CD4-positive, alpha-beta T cell treated with Interleukin-2 at 100 ng/mL for 4 hours (primary cell): ENCODE measurements around the gene PAK3.

Experiments used
- DNase-seq: peaks from one replicate; pipeline ENCODE4 v3.0.0-alpha.2; 2020; ENCODE audit warnings: low spot score

PAK3 gene

DNA sequence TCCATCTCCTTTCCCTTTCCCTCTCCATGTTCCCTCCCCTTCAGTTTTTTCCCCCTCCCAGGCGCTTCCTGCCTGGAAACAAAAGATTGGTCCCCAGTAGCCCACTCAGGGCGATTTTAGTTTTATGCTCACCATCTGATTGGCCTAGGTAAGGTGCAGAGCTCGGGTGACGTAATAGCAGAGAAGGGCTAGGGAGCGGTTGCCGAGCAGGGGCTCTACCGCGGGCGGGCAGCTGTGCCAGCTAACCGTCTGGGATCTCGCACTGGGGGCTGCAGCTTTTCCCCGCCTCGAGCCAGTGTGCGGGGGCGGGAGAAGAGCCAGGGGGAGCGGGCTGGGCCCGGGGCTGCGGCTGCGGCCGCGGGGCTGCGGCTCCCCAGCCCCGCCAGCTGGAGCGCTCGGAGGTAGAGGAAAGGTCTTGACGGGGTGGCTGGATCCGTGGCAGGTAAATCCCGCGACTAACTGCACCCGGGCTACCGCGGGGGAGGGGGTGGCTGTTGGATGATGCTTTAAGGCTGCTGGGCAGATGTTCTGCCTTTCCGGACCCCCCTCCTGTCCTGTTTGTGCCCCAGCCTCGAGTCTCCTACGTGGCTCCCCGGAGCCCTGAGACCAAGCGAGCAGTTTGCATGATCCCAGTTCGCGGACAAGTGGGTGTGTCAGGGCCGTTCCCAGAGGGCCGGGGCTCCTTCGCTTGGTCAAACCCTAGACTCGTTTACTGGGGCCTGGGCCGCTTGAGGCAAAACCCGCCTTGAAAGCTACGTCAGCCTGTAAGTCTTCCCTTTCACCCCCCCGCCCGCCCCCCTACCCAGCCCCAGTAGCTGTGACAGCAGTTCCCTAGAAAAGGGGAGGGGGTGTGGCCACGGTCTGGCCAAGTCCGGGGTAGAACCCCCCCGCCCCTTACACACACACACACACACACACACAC lies at the start of gene PAK3:
Gene PAK3, plus strand, starts transcription at position 218 of the 922 bp plus-strand sequence. CDS start 26,913 bp downstream, outside the sequence.
- DNase-seq = peak; percentile 36

DNA sequence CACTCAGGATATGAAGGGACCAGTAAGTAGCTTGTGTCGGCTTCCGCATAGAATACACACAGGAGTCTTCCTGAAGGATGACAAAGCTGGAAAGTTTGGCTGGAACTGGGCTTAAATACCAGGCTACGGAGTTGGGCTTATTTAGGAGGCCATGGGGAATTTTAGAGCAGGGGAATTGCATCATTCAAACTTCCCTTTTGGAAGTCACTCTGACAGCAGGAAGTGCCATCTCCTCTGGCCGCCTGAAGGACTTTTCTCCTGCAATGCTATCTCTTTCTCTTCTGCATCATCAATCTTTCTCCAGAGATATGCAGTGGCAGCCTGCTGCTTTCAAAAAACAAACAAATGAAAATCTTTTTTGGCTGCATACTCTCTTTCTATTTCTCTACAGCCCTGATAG lies 48.4 kb upstream of the PAK3 start:
- DNase-seq = no peak

DNA sequence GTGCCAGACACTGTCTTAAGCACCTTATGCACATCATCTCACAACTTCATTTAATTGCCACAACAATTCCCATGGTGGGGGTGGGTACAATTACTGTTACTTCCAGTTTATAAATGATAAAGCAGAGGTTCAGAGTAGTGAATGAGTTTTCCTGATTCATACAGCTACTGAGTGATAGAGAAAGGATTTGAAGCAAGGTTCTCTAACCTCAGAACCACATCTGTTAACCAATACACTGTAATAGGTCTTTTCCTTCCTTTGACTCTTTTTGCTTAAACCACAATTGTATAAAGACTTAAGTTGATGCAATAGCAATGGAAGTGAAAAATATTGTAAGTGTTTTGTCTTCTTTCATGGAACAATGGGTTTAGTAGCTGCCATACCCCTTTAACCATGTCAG lies 43.5 kb upstream of the PAK3 start:
- DNase-seq = no peak

DNA sequence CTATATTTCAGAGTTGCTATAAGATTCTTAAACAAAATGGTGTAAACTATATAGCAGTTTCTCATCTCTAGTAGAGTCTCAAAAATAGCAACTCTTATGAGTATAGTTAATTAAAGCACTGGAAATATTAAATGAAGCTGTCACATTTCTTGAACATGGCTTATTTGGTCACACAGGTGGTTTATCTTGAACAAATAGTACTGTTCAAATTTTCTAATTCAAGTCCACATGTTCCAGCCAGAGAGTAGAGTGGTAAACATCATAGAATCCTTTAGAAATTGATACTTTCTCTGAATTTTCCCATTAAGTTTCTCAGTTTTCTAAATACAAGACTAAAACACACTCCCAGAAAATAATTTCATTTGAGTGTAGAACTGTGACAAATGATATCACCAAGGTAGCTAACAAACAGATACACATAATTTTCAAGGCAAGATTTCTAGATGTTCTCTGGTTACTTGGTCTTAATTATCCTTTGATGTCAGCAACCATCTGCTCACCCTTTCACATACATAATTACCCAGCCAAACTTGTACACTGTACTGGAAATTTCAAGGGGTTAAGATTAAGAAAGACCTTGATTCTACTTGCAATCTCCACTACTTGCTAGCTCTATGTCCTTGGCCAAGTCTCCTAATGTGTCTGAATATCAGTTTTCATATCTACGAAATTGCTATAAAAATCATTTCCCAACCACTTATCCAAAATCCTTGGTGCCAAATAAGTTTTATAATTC lies 24.3 kb upstream of the PAK3 start:
- no peak for DNase-seq

DNA sequence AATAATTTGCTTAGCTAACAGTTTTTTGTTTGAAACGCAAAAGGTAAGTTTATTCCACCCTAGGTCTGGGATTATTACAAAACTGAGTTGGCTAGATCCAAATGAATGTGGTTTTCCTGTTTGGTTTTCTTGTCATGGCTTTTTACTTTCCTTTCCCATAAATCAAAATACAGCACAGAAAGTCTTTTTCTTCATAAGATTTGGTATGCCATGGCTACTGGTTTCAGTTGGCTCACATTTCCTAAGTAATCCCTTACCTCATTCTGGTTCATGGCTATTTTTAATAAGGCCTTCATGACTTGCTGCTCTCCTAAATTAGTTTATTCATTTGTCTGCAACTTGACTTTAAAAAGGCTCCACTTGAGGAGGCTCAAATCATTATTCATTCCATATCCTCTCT lies 12.9 kb upstream of the PAK3 start:
- DNase-seq = no peak

DNA sequence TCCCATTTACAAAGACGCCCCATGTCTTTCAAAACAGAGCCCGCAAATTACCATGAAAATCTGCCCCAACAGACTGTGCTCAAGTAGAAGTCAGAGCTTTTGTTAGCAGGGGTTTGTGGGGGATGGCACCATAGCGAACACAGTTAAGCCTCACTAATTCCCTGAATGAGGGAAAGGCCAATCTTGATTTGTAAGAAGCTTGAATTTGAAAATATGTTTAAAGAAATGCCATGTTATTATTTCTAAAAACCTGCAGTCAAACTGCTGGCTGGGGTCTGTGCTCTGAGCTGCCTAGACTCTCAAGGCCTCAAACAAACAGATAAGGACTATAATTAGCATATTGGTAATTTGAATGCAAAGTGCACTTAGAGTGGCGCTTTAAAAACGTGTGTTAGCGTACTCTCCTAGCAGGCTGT lies 9.4 kb upstream of the PAK3 start:
- no peak for DNase-seq

DNA sequence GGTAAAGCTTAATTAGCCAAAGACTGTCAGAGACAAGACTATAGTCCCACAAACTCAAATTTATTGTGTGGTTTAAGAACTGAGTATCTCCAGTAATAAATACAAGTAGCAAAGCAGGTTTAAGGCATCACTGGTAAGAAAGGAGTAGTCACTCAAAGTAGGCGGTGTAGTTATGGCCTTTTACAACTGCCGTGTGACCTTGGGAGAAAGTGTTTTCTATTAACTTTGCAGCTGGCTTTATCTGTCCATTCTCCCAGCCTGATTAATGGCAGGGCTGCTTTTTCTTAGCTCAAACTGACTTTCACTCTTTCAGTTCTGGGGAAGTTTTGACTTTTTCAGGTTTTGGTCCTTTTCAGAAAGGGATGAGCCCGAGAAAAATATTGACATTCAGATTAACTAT lies 7.4 kb upstream of the PAK3 start:
- DNase-seq = no peak

DNA sequence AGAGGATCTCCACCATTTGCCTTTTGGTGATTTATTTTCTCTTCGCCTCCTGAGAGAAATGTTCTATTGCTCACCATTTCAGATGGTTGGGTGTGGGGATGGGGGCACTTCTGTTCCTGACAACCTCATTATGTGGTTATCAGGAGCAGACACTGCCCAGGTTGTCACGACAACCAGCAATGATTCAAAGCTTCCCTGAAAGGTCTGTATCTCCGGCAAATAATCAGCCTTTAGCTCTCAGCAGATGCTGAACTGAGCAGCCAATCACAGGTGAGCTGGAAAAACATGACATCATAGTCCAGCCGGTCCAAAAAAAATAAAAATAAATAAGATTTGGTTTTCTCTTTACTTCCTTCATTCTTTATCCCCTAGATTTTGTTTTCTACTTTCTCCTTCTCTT lies 5.5 kb upstream of the PAK3 start:
- DNase-seq = no peak

DNA sequence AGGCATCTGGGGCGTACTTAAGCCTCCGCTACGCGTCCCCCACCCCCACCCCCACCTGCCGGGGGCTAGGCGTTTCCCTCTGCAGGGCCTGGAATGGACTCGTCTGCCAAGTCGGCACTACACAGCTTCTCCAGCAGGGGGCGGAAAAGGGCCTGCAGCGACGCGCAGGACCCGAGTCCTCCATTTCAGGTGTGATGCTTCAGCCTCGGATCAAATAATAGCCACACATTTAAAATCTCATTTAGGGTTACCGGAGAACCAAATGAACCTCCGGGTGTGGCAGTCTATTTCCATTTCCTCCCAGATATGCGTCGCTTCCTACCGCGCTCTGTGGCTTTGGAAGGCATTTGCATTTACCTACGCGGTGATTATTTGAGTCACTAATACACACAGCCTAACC lies 2.9 kb downstream of the PAK3 start:
- DNase-seq = peak; percentile 71

DNA sequence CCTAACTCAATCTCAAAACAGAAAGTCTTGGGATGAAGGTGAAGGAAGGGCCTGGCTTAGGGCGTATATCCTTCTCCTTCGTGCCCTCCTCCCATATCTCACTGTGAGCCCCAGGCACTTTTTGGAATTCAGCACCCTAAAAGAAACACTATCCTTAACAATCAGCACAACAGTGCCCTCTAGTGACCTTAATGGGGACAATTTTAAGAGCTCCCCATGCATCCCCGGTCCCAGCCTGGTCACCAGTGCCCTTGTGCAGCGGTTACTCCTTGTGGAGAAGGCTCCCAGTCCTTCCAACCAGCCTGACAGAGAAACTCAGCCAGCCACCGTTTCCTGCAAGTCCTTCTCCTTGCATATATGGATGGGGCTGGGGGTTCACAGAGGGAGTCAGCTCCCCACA lies 4.2 kb downstream of the PAK3 start:
- DNase-seq = peak; percentile 58

DNA sequence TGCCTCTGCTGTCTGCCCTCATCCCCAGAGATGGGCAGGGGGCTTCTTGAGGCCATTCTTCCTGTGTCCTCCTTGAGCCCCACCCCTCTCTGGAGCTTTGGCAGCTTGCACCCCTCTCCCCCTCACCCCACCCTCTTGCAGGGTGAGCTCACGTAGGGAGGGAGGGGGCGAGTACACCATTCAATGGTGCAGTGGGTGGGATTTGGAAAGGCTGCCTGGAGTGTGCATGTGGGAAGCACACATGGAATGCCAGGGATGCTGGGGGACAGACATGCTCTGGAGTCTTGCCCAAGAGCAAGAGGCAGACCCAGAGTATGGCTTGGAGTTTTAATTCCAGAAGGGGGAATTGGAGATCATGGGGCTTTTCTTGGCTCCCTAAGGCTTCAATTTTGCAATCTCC lies 5.6 kb downstream of the PAK3 start:
- DNase-seq = no peak

DNA sequence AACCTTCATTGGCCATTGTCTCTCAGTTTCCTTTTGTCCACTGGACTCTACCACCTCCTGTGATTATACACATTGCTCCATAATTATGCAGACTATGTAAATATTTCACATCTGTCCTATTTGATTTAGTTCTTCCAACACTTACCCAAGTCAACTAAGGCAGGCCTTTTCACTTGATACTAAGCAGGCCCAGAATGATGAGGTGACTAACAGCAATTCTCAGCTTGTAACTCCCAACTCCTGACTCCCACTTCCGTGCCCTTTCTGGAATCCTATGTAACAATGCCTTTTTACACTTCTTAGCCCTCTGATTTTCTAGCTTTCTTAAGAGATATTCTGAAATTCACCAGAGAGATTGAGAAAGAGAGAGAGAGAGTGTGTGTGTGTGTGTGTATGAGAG lies 6.6 kb downstream of the PAK3 start:
- DNase-seq = no peak

DNA sequence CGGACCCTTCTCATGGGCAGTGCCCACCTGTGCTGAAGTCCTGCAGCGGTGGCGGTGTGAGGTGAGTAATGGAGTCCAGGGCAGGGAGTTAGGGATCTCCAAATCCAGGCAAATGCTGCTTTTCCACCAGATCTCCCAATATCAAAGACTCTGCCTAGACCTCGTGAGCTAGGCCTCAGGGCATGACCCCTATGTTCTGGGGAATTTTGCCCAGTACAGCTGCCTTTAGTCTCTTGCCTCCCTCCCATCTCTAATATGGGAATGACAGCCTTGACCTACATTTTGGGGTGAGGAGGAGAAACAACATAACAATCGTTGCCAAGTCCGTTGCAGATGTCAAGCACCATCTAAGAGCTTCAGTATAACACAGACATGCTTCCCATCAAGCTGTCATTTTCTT lies 7.3 kb downstream of the PAK3 start:
- DNase-seq = no peak

DNA sequence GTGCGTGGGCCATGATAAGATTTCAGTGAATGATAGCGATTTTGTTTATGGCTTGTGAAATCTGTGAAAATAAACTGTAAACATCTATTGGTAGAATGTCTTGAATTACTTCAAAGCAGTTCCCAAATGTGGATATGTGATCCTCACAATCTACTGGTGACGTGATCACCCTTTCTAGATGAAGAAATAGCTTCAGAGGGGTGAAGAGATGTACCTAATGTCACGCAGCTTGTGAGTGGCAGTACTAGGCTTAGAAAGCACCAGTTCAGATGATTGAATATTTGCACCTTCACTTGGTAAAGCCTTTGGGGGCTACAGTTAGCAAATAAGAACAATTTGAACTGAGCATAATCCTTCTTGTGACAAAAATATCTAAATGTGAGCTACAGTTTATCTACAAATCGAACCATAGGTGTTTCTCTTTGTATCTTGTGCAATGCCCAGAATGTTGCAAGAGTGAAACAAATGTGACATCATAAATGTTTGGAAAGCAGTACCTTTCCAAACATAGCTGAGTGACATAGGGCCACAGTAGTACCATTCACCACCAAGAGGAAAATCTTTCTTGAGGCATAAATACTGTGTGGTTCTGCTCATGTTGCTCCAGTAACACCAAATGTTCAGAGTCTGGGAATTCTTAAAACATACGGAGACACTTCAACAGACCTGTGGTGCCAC lies 14.2 kb downstream of the PAK3 start:
- no peak for DNase-seq

DNA sequence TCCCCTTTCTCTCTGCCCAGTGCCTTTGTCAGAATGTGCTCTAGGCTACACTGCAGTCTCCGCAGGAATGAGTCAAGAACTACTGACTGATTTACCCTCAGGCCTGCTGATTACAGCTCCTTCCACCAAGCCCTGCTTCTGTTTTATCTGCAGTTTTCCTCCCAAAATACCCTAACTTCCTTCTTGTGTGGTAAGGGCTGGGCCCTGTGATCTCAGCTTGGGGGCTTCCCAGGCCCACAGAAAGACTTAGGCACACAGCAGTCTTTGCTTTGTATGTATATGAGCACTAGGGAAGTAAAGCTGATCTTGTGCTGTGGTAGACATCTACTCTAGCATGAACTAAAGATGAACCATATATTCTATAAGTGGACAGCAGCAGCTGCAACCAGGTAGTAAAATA lies 18.8 kb downstream of the PAK3 start:
- DNase-seq = no peak

DNA sequence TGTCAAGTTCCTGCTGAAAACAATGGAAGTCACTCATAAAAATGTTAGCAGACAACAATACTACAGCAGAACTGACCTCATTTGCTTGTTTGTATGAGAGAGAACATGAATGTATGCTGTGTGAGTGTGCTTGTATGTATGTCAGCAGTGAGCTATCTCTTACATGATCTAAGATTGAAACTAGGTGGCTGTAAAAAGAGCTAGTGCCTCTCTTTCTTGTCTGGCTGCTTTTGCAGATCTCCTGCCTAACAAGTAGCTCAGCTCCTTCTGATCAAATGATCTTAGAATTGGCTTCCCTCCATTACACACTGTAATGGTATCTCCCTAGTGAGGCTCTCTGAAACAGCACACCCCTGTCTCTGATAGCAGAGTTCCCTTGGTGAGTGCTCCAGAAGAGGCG lies 20.7 kb downstream of the PAK3 start:
- DNase-seq = no peak

DNA sequence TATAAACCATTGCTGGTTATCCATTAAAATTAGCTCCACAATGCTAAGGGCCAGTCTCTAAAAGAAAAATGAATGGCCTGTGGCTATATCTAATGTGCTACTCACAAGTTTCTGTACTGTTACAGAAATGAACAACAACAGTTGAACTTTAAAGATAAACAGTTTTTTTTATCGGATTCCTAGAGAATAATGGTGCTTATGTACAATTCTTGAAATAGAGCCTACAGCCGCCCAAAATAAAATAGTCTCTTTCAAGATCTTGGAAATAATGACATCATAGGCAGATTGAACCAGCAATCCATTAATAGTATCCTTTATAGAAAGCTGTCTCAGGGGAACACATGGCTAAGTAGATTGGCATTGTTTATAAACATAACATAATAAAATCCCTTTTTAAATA lies 23.4 kb downstream of the PAK3 start:
- no peak for DNase-seq

DNA sequence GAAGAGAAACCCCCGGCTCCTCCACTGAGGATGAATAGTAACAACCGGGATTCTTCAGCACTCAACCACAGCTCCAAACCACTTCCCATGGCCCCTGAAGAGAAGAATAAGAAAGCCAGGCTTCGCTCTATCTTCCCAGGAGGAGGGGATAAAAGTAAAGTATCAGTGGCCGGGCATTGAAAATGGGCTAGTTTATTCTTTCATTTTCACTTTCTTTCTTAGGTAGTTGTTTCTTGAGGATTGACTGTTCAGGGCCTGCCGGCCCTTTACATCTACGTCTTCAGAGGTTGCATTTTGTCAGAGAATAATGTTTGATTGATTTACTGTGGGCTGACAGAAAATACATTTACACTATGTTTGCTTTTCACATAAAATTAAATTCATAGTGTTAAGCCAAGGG lies 27.1 kb downstream of the PAK3 start:
- peak; percentile 9 for DNase-seq

DNA sequence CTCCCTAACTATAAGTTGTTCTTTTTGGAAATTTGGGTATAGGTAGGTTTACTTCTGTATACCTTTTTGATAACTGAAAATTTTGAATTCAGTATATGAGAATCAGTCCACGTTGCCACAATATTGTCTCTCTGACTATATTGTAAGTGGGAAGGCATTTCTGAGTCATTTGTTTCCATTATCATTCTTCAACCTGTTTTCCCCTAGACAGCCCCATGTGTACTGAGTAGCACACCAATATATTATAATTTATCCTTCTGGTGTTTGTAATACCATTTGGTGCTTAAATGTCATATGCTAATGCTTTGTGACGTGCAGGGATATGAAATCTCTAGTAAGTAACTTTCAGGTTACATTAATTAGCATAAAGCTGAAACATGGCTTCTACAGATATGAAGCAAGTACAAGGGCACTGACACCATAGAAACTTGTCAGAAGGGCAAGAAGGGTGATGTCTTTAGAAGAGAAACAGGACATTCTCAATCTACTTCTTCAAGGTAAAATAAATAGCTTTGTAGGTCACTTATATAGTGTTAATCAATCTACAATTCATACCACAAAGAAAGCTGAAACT lies 27.7 kb downstream of the PAK3 start:
- DNase-seq = no peak

DNA sequence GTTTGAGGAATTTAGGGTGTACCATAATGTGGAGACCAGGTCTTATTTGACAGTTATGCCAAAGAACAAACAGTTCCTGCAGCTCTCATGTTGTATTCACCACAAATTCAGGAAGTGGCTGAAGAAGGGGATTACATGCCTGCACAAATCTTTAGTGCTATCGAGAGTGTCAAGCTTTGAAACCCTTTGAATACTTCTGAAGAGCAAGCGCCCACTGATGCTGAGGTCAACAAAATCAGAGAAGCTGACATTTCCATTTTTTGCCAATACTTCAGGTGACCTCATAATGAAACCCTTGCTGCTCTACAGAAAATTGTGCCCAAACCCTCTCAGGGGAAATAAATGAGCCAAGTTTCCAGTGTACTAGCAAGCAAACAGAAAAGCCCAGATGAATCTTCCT lies 28.4 kb downstream of the PAK3 start:
- DNase-seq = no peak

DNA sequence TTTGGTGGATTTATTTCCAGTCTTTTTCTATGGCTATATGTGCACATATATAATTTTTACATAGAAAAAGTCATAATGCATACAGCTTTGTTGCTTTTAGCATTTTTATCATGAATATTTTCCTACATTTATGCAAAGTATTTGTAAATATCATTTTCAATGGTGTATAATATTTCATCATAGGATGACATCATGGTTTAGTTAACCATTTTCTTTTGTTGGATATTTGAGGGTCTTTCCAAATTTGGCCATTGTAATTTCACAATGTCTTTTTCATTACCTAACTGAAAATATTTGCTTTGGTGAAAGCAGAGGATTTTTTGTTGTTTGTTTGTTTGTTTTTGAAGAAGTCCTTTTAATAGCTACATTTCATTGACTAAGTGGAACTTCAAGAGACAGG lies 31.0 kb downstream of the PAK3 start:
- DNase-seq = no peak

DNA sequence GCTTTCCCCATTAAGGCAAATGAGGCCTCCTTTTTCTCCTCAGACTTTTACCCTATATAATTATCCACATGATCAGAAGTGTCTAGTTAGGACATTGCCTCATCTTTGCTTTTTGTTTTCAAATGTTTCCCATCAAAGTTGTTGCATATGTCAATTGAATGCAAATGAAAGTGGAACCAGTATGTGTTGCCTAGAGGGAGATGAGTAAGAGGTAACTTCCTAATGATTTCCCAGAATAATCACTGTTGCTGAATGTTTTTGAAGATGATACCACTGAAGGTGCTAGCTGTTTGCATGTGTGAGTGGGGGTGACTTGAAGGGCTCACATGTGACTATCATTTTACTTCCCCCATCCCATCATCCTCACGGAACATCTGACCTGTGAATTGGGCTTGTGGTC lies 33.9 kb downstream of the PAK3 start:
- DNase-seq = no peak

DNA sequence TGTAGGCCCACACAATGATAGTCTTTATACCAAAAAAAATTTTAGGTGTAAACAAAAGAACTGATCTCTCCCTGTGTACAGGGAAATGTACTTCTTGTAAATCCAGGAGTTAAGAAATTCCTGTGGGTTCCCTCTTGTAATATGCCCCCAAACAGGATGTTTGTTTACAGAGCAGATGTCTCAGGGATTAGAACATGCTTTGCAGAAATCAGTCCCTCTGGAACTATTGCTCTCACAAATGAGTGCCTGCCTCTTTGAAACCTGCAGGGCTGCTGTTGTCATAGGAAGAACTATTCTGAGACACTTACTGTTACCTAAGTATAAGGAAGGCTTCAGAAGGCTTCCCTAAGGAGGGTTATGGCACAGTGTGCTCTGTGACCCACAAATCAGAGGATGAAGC lies 35.6 kb downstream of the PAK3 start:
- DNase-seq = no peak
